GM12892 (cell line): ENCODE data around the gene NAA40. TPM values are rescaled to one million over a fixed set of nuclear protein-coding genes. Genes with fewer than 3 reads are reported as not detected.

Source experiments
- DNase-seq: peaks from one replicate; pipeline ENCODE4 v3.0.0; 2011; ENCODE audit not compliant: insufficient read length
- FAIRE-seq: peaks from 2 replicates; lab custom pipeline; 2011; peaks lifted over from hg19 to GRCh38; lab: Jason Lieb, UNC
- POLR2A ChIP-seq: IDR thresholded peaks from 2 replicates; pipeline ENCODE4 v1.6.1; 2011; ENCODE audit warnings: low read depth, low read length, control low read depth
- POLR2AphosphoS5 ChIP-seq: IDR thresholded peaks from 2 replicates; pipeline ENCODE4 v1.6.1; 2011; ENCODE audit warnings: low read depth, low read length, control low read depth
- TAF1 ChIP-seq: IDR thresholded peaks from 2 replicates; pipeline ENCODE4 v1.6.1; 2011; ENCODE audit warnings: low read depth, mild to moderate bottlenecking, control low read depth, low read length, borderline replicate concordance
- polyA plus RNA-seq: library from polyadenylated mRNA; unstranded; fragments of >200 nt; gene quantifications from one replicate; pipeline ENCODE4 v1.2.1, GENCODE V29; 2012; ENCODE audit warnings: missing spikeins, inconsistent platforms; ENCODE audit not compliant: missing spikeins

The NAA40 gene
- 16.0 TPM for polyA plus RNA-seq

- DNase-seq (peak; percentile 97), FAIRE-seq (peak; percentile 99)
- TF ChIP-seq POLR2AphosphoS5 (peak; percentile 39; the same call in 1 of the 2 replicates), TAF1 (no peak), POLR2A (peak; percentile 57; the same call in 1 of the 2 replicates)
Measured at GRCh38 chr11:63938479-63939396, at the start of gene NAA40. TSS of gene NAA40 (plus strand) at chr11:63939002. CDS start at chr11:63939097, 95 bp downstream.

- DNase-seq = no peak
- TF ChIP-seq POLR2A = no peak
- TF ChIP-seq POLR2AphosphoS5 = no peak
- no peak for TF ChIP-seq TAF1
- FAIRE-seq = no peak
Measured at GRCh38 chr11:63889344-63889743, 49.5 kb upstream of the NAA40 start.

DNA sequence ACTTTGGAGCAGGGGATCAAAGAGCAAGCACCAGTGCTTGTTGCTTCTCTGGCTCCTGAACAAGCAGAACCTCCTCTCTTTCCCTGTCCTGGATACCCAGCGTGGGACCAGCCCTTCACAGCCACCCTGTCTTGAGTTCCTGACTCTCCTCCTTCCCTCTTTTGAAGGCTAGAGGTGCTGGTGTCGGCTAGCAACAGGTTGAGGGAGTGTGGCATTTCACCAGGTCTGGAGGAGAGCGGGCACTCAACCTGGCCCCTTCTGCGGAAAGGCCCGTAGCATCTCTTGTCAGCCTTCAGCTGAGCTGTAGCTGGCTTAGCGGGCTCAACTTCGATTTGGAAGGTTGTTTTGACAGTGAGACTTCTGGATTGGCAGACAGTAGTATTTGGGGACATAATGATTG is 48.4 kb upstream of the NAA40 start:
- no peak for DNase-seq
- FAIRE-seq = no peak
- TF ChIP-seq TAF1 = no peak
- no peak for TF ChIP-seq POLR2AphosphoS5
- no peak for TF ChIP-seq POLR2A

GRCh38 chr11:63892228-63892627 is 46.6 kb upstream of the NAA40 start:
- TF ChIP-seq POLR2A (no peak), TAF1 (no peak), POLR2AphosphoS5 (no peak)
- no peak for DNase-seq
- FAIRE-seq = no peak

- no peak for DNase-seq
- TF ChIP-seq POLR2AphosphoS5 (no peak), POLR2A (no peak), TAF1 (no peak)
- no peak for FAIRE-seq
Measured at GRCh38 chr11:63893355-63893754, 45.4 kb upstream of the NAA40 start.

- TF ChIP-seq POLR2AphosphoS5 (no peak), TAF1 (no peak), POLR2A (no peak)
- no peak for FAIRE-seq
- no peak for DNase-seq
Measured at GRCh38 chr11:63896071-63896470, 42.7 kb upstream of the NAA40 start.

- TF ChIP-seq POLR2A (no peak), POLR2AphosphoS5 (no peak), TAF1 (no peak)
- FAIRE-seq = no peak
- no peak for DNase-seq
Measured at GRCh38 chr11:63897459-63898146, 41.2 kb upstream of the NAA40 start.

- no peak for FAIRE-seq
- TF ChIP-seq POLR2A (no peak), POLR2AphosphoS5 (no peak), TAF1 (no peak)
- no peak for DNase-seq
Measured at GRCh38 chr11:63901660-63902059, 37.1 kb upstream of the NAA40 start.

GRCh38 chr11:63903884-63904283 is 34.9 kb upstream of the NAA40 start:
- FAIRE-seq (no peak), DNase-seq (no peak)
- TF ChIP-seq POLR2AphosphoS5 (no peak), POLR2A (no peak), TAF1 (no peak)

DNA sequence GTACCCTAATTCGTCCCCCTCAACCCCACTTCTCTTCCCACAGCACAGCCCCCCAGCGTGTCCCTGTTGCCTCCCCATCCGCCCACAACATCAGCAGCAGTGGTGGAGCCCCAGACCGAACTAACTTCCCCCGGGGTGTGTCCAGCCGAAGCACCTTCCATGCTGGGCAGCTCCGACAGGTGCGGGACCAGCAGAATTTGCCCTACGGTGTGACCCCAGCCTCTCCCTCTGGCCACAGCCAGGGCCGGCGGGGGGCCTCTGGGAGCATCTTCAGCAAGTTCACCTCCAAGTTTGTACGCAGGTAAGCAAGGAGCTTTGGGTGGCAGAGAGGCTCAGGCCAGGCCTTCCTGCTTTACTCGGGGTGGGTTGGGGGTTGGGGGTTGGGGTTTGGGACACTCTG is 34.1 kb upstream of the NAA40 start:
- FAIRE-seq (no peak), DNase-seq (no peak)
- TF ChIP-seq POLR2A (no peak), POLR2AphosphoS5 (no peak), TAF1 (no peak)

GRCh38 chr11:63905179-63905578 is 33.6 kb upstream of the NAA40 start:
- no peak for DNase-seq
- FAIRE-seq = no peak
- no peak for TF ChIP-seq TAF1
